ENCODE measurements around the gene DDX54.

Gene DDX54

GRCh38 chr12:113197518-113198077 is 12.3 kb upstream of the DDX54 start:
- H3K4me3 ChIP-seq (ENCODE audit: low read depth, low read length, poor library complexity, severe bottlenecking): no peak overlapping the region
- H3K9ac ChIP-seq (ENCODE audit: low read length): no peak overlapping the region; the same call in 1 of the 2 replicates
- no peaks in the 10 kb centered on the region for H3K27me3 ChIP-seq (ENCODE audit: insufficient read depth, low read length)
- H3F3A ChIP-seq (ENCODE audit: insufficient read depth, low read length): 0 out of 2 replicates have a peak, but pooled peaks cover 10% of the 10 kb centered on the region
- H3K9me2 ChIP-seq (ENCODE audit: low read depth, low read length): no peaks in the 10 kb centered on the region
- H3K4me2 ChIP-seq (ENCODE audit: low read length): no peak overlapping the region
- no peak for TF ChIP-seq EZH2 (IDR thresholded peaks at IDR 0.05; ENCODE audit: borderline replicate concordance, low read length)
- no peak for TF ChIP-seq CTCF (IDR thresholded peaks at IDR 0.05; ENCODE audit: low read length)
- peak overlapping the region; percentile 94 for H3K27ac ChIP-seq (ENCODE audit: low read depth, low read length, poor library complexity, severe bottlenecking)
- H3K4me1 ChIP-seq (ENCODE audit: insufficient read depth, low read length, severe bottlenecking): peaks cover 68% of the 10 kb centered on the region
- H4K20me1 ChIP-seq (ENCODE audit: insufficient read depth, low read length): no peaks in the 10 kb centered on the region
- H3K9me3 ChIP-seq (ENCODE audit: low read length): no peaks in the 10 kb centered on the region
- H3K79me2 ChIP-seq (ENCODE audit: insufficient read depth, low read length): no peaks in the 10 kb centered on the region
- H2AFZ ChIP-seq (ENCODE audit: low read length): no peak overlapping the region
- H3K36me3 ChIP-seq (ENCODE audit: insufficient read depth, low read length): peaks cover 18% of the 10 kb centered on the region

- peaks cover 21% of the 10 kb centered on the region for H3K36me3 ChIP-seq (ENCODE audit: insufficient read depth, low read length)
- H3K4me3 ChIP-seq (ENCODE audit: low read depth, low read length, poor library complexity, severe bottlenecking): no peak overlapping the region
- H3K9me3 ChIP-seq (ENCODE audit: low read length): no peaks in the 10 kb centered on the region
- TF ChIP-seq CTCF (IDR thresholded peaks at IDR 0.05; ENCODE audit: low read length) (peak; percentile 75), EZH2 (IDR thresholded peaks at IDR 0.05; ENCODE audit: borderline replicate concordance, low read length) (no peak)
- no peaks in the 10 kb centered on the region for H3K79me2 ChIP-seq (ENCODE audit: insufficient read depth, low read length)
- no peaks in the 10 kb centered on the region for H3K27me3 ChIP-seq (ENCODE audit: insufficient read depth, low read length)
- no peaks in the 10 kb centered on the region for H3K9me2 ChIP-seq (ENCODE audit: low read depth, low read length)
- 0 out of 2 replicates have a peak, but pooled peaks cover 10% of the 10 kb centered on the region for H3F3A ChIP-seq (ENCODE audit: insufficient read depth, low read length)
- no peak overlapping the region for H3K4me2 ChIP-seq (ENCODE audit: low read length)
- H2AFZ ChIP-seq (ENCODE audit: low read length): no peak overlapping the region
- H4K20me1 ChIP-seq (ENCODE audit: insufficient read depth, low read length): no peaks in the 10 kb centered on the region
- peak overlapping the region; percentile 94 for H3K27ac ChIP-seq (ENCODE audit: low read depth, low read length, poor library complexity, severe bottlenecking)
- peak overlapping the region; percentile 39; the same call in 1 of the 2 replicates for H3K9ac ChIP-seq (ENCODE audit: low read length)
- peaks cover 64% of the 10 kb centered on the region for H3K4me1 ChIP-seq (ENCODE audit: insufficient read depth, low read length, severe bottlenecking)
Measured at GRCh38 chr12:113196990-113197389, 11.7 kb upstream of the DDX54 start.

GRCh38 chr12:113196582-113196981 is 11.3 kb upstream of the DDX54 start:
- 0 out of 2 replicates have a peak, but pooled peaks cover 10% of the 10 kb centered on the region for H3F3A ChIP-seq (ENCODE audit: insufficient read depth, low read length)

More at GRCh38 chr12:113196582-113196981, 11.3 kb upstream of the DDX54 start:
- H3K79me2 ChIP-seq (ENCODE audit: insufficient read depth, low read length): no peaks in the 10 kb centered on the region
- H3K36me3 ChIP-seq (ENCODE audit: insufficient read depth, low read length): peaks cover 25% of the 10 kb centered on the region
- TF ChIP-seq EZH2 (IDR thresholded peaks at IDR 0.05; ENCODE audit: borderline replicate concordance, low read length) (no peak), CTCF (IDR thresholded peaks at IDR 0.05; ENCODE audit: low read length) (no peak)
- H2AFZ ChIP-seq (ENCODE audit: low read length): no peak overlapping the region
- H3K9me2 ChIP-seq (ENCODE audit: low read depth, low read length): no peaks in the 10 kb centered on the region
- H3K27ac ChIP-seq (ENCODE audit: low read depth, low read length, poor library complexity, severe bottlenecking): peak overlapping the region; percentile 94
- no peak overlapping the region for H3K4me3 ChIP-seq (ENCODE audit: low read depth, low read length, poor library complexity, severe bottlenecking)
- no peaks in the 10 kb centered on the region for H3K27me3 ChIP-seq (ENCODE audit: insufficient read depth, low read length)
- H4K20me1 ChIP-seq (ENCODE audit: insufficient read depth, low read length): no peaks in the 10 kb centered on the region
- peaks cover 62% of the 10 kb centered on the region for H3K4me1 ChIP-seq (ENCODE audit: insufficient read depth, low read length, severe bottlenecking)
- peak overlapping the region; percentile 39; the same call in 1 of the 2 replicates for H3K9ac ChIP-seq (ENCODE audit: low read length)
- no peak overlapping the region for H3K4me2 ChIP-seq (ENCODE audit: low read length)
- no peaks in the 10 kb centered on the region for H3K9me3 ChIP-seq (ENCODE audit: low read length)
